GM18498 (cell line): ENCODE results near the gene PGLYRP1.

ENCODE experiments used
- ATAC-seq: cut with Tn5 transposase; IDR thresholded peaks from one replicate; pipeline ENCODE4 v1.9.1; 2021; ENCODE audit warnings: mild to moderate bottlenecking, moderate library complexity; ENCODE audit not compliant: unreplicated experiment

PGLYRP1 gene

GRCh38 chr19:45972081-45972946 lies 50.5 kb downstream of the PGLYRP1 start:
- no peak for ATAC-seq

DNA sequence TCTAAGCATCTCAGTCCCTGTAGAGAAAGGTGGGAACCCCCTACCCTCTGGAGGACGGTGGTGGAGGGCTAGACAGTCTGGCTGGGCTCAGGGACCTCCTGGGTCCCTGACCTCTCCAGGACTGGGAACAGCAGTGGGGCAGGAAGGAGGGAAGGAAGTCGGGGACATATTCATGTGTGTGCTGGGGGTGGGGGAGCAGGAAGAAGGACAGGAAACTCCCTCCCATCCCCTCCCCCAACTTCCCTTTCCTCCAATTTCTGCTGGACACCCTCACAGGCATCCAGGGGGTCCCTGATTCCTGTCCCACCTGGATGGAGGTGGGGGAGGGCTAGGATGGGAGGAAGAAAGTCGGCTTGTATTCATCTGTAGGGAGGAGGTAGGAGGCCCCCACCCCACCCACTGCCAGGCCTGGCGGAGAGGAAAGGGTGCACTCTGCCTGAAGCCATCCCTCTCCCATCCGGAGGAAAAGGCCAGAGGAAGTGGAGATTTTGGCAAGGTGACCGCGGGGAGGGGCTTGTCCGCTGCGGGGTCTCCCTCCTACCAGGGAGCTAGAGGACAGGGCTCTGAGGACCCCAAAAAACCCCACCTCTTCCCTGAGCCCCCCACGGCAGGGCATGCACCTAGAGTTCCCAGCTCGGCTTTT lies 51.5 kb downstream of the PGLYRP1 start:
- ATAC-seq = no peak

DNA sequence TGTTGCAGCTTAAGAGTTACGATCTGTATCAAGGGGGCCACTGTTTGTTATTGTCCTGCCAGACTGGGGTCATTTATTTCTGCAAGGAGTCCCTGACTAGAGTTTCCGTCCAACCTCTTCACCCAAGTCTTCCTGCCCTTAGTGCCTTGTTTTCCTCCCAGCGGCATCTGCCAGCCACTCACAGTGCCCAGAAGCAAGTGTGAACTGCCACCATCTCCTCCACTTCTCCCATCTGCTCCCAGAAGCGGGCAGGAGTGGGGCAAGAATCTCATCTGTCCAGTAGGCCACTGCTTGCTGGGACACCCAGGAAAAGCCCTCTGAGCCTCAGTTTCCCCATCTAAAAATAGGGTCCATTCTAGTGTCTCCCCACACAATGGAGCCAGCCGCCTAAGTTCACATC lies 53.2 kb downstream of the PGLYRP1 start:
- ATAC-seq = no peak
